Effector CD4-positive, alpha-beta T cell (primary cell): ENCODE measurements around the gene ANKIB1.
A peak's percentile ranks its signal among the peaks of the same experiment; 100 is the strongest.
"Not testable (repeated sequence)": the region's sequence is repeated elsewhere in the genome, so short reads cannot be mapped to it uniquely, and the experiment has no call there.

ENCODE experiments used
- DNase-seq: peaks from one replicate; pipeline ENCODE4 v3.0.0-alpha.2; 2020

Gene ANKIB1

GRCh38 chr7:92404170-92404614, 158.4 kb downstream of the ANKIB1 start:
- DNase-seq = no peak

- DNase-seq = no peak
Observed at GRCh38 chr7:92409357-92409756, 163.6 kb downstream of the ANKIB1 start.

- DNase-seq = not testable (repeated sequence)
Observed at GRCh38 chr7:92410162-92410561, 164.4 kb downstream of the ANKIB1 start.

- DNase-seq = no peak
Observed at GRCh38 chr7:92412745-92413144, 167.0 kb downstream of the ANKIB1 start.

GRCh38 chr7:92413550-92413949, 167.8 kb downstream of the ANKIB1 start:
- DNase-seq = no peak

GRCh38 chr7:92415225-92415624, 169.5 kb downstream of the ANKIB1 start:
- DNase-seq = no peak

GRCh38 chr7:92417913-92418312, 172.1 kb downstream of the ANKIB1 start:
- DNase-seq = no peak

GRCh38 chr7:92421676-92422435, 176.1 kb downstream of the ANKIB1 start:
- DNase-seq = no peak

- no peak for DNase-seq
Observed at GRCh38 chr7:92422926-92423325, 177.2 kb downstream of the ANKIB1 start.

GRCh38 chr7:92423710-92424131, 177.9 kb downstream of the ANKIB1 start:
- DNase-seq = no peak

- DNase-seq = no peak
Observed at GRCh38 chr7:92425311-92425947, 179.7 kb downstream of the ANKIB1 start.

GRCh38 chr7:92427193-92427592, 181.4 kb downstream of the ANKIB1 start:
- no peak for DNase-seq

- DNase-seq = no peak
Observed at GRCh38 chr7:92432299-92432946, 186.6 kb downstream of the ANKIB1 start.

GRCh38 chr7:92433019-92433418, 187.2 kb downstream of the ANKIB1 start:
- DNase-seq = no peak

- DNase-seq = no peak
Observed at GRCh38 chr7:92435542-92435941, 189.8 kb downstream of the ANKIB1 start.

- no peak for DNase-seq
Observed at GRCh38 chr7:92436612-92437445, 191.1 kb downstream of the ANKIB1 start.

GRCh38 chr7:92437956-92438491, 192.2 kb downstream of the ANKIB1 start:
- no peak for DNase-seq

GRCh38 chr7:92442720-92443119, 196.9 kb downstream of the ANKIB1 start:
- DNase-seq = not testable (repeated sequence)

GRCh38 chr7:92446869-92447344, 201.1 kb downstream of the ANKIB1 start:
- DNase-seq = no peak

GRCh38 chr7:92447345-92448204, 201.8 kb downstream of the ANKIB1 start, which contains the start of gene GATAD1:
Gene GATAD1 (plus strand): TSS chr7:92447482. CDS start chr7:92447730, 248 bp downstream.
- peak; percentile 74 for DNase-seq

- peak; percentile 54 for DNase-seq
Observed at GRCh38 chr7:92448205-92448747, 202.5 kb downstream of the ANKIB1 start.
